Superior temporal gyrus (tissue), 1 donor: ENCODE data around the gene TBL3.
"Not testable (repeated sequence)": the region's sequence is repeated elsewhere in the genome, so short reads cannot be mapped to it uniquely, and the experiment has no call there.

Experiments used
- DNase-seq: peaks from one replicate; pipeline ENCODE4 v3.0.0-alpha.2; 2016; ENCODE audit errors: extremely low spot score

The TBL3 gene

DNA sequence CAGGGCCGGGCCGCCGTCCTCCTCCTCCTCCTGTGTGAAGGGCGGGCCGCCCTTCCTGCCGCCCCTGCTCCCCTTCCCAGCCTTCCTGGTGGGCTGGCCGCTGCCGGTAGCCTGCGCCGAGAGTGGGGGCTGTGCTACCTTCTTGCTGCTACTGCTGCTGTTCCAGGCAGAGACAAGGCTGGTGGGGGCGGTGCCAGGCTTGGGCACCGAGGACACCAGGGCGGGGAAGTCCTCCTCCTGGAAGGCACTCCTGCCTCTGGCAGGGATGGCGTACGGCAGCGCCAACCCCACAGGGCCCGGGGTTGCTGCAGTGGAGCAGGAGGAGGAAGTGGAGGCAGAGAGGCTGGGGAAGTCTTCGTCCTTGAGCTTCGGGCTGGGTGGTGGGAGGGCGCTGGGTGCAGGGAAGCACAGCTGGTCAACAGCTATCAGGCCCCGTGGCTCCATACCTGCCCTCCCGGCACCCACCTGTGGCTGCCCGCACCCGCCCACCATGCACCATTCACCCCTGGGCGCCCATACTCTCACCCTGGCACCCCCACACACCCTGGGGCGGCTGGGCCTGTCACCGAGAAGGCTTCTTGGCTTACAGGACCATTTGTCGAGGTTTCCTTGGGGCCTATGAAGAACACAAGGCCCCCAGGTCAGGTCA, 28.1 kb downstream of the TBL3 start:
- no peak for DNase-seq

DNA sequence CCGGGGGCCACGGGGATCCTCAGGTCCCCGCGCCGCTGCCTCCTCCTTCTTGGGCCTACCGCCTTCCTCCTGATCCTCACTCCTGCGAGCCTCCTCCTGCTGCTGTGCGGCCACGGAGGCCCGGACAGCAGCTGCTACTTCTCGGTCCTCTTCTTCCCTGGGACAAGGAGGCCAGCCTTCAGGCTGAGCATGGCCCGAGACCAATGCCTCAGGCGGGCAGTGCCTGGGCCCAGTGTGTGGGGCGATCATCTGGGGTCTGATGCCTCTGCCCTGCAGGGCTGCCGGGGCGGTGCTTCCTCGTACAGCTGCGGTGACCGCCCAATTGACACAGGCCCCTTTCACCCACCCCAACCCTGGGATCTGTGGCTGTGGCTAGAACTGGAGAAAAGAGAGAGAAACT, 29.2 kb downstream of the TBL3 start:
- no peak for DNase-seq

DNA sequence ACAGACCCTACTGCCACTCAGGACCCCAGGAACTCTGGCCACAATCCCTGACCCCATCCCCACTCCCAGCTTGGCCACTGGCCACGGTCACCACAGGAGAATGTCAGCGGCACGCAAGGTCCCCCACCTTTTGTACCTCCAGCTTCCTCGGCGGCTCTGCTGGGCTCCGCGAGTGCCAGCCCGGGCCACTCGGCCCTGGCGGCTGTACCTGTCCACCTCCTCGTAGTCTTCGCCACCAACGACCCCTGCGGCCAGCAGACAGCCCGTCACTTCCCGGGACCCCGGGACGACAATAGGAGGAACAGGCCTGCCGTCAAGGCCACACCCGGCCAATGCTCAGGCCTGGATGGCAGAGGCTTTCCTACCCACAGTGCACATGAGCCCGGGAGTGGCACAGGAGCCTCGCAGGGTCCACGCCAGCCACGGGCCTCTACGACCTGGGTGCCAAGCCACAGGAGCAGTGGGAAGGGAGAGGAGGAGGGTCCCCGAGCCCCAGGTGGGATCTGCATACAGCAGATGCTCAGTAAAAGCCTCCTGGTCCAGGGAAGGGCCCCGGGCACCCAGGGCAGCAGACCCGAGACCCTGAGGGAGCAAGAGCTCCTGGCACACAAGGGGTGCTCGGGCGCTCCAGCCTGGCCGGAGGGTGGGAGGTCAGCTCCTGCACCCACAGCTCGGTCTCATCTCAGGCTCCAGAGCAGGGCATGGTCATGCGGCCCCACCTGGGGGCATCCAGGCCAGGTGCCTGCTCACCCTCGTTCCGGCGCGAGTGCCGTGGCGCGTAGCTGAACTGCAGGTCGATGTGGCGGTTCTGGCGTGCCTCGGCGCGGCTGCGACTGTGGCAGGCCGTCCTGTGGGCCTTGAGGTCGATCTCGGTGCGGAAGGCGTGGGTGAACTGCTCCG, 29.9 kb downstream of the TBL3 start:
- DNase-seq: no peak

DNA sequence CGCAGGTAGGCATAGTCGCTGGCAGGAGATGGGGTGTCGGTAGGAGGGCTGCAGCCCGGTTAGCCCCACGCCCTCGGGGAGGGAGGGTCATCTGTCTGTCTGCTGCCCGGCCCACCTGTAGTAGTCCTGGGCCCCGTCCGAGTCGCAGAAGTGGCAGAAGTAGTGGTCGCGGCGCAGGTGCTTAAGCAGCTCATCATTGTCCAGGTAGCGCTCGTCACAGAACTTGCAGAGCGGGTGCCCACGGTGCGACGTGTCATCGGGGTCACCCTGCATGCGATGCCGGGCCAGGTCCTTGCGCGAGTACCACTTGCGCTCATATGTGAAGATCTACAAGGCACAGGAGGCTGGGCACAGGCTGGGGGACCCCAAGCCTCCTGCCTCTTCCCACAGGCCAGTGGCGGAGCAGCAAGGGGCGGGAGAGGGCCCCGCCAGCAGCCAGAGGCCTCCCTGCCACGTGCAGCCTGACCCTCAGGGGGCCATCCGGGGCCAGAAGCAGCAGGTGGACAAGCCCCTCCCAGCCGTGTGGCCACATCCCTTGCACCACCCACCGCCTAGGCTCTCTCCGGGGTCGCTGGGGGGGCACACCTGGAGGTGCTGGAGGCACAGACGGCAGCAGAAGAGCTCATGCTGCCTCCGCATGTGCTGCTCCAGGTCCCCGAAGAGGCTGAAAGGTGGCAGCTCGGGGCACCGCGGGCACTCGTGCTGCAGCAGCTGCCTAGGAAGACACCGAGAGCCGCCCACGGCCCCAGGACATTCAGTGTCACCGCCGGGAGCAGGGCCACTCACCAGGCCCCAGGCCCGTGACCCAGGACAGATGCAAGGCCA, 30.8 kb downstream of the TBL3 start:
- DNase-seq: no peak

DNA sequence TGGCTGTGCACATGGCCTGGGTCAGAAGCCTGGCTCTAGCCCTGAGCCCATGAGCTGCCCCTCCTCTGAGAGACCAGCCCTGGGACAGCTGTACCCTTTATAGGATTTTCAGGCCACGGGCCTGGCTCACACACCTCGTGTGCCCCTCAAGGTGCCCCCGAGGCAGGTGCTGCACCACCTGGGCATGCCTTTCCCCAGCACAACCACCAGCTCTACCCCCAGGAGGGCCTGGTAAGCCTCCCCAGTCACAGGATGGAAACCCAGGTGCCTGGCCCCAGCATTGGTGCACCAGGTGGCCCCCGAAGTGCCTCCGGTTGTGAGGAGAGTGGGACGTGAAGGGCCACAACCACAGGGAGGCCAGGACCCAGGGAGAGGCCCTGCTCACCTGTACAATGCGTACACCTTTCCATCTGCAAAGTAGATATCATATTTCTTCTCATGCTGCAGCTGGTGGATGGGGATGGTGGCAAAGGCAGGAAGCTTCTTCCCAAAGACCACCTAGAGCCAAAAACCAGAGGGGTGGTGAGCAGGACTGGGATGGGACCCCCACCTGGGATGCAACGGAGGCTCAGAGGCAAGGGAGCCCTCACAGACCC, 31.5 kb downstream of the TBL3 start:
- DNase-seq: no peak

DNA sequence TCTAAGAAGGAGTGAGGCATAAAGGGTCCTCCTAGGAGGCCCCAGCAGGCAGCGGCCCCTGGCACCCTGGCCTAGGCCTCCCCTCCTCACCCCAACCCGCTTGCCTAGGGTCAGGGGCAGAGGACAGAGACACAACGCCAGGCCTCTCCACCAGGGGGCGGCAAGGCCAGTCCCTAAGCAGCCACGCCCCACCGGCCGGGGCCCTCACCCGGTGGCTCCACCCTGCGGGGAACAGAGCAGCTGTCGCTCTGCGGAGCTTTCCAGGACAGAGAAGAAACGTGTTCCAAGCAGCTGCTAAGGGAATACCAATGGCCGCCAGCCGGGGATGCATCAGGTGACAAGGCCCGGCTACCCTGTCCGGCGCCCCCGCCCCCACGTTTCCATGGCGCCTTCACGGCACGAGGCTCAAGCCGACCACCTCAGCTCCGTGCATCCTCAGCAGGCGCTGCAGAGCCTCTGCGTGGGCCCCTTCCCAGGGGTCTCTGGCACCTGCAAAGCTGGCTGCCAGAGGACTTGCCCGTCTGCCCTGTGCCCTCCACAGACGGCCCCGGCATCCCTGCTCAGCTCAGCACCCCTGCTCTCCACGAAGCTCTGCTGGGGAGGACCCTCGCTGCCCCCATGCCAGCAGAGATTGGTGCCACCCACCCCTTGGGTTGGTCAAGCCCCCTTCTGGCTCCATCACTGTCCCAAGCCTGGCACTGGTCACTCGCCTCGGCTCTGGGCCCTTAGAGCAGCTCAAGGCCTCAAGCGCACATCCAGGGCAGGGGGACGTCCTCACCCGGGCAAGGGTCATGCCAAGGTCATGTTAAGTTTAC, 32.2 kb downstream of the TBL3 start:
- DNase-seq: peak; percentile 78

DNA sequence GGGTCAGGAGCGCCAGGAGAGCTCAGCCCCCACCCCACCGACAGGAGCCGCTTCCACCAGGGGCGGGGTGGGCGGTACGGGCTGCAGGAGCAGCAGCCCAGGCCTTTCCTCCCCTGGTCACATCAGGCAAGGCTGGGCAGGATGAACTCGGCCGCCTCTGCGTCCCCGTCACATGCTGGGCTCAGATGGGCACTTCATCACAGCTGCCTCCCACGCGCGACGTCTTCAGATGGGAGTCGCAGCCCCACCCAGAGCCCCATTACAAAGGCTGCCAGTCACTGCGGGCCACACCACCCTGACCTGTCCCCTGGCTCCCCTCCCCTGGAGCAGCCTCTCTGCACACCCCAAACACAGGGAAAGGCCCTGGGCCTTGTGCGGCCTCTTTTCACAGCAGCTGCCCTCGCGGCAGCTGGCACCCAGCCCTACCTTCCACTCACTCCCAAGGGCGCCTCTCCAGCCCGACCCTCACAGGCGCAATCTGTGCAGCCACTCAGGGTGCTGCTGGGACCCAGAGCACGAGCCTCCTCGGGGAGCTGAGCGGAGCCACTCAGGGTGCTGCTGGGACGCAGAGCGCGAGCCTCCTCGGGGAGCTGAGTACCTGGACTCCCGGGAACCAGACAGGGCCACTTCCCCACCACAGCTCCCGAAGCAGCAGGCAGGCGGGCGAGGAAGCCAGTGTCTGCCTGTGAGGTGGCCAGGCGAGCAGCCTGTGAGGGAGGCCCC, 33.1 kb downstream of the TBL3 start:
- no peak for DNase-seq

DNA sequence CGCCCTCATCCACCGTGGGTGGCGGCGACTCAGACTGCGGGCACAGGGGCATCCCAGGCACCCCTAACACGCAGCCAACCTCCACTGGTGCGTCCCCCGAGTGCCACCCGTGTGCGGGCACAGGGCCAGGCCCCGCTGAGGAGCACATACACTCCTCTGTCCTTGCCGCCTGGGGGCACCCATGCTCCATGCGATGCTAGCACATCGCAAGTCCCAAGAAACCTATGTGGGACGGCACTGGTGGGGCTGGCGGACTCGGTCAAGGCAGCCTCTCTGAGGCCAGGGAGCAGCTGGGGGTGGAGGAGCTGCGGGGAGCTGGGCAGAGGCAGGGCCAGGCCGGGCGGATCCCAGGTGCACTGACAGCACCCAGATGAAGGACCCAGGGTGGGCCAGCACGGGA, 33.8 kb downstream of the TBL3 start:
- DNase-seq: no peak

DNA sequence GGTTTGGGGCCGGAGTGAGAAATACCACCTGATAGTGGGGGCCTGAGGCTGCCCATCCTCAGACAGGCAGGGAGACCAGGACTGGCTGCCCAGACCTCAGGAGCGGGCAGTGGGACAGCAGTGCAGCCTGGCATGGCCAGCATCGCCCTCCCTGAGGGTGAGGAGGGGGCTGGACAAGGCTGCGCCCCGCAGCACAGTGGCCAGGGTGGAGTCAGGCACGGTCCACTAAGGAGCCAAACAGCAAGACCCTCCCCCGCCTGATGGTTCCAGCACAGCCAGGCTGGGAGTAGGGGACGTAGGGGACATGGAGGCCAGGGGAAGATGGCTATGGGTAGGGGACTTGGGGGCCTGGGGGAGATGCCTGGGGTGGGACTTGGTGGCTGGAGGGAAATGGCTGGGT, 34.5 kb downstream of the TBL3 start:
- no peak for DNase-seq

DNA sequence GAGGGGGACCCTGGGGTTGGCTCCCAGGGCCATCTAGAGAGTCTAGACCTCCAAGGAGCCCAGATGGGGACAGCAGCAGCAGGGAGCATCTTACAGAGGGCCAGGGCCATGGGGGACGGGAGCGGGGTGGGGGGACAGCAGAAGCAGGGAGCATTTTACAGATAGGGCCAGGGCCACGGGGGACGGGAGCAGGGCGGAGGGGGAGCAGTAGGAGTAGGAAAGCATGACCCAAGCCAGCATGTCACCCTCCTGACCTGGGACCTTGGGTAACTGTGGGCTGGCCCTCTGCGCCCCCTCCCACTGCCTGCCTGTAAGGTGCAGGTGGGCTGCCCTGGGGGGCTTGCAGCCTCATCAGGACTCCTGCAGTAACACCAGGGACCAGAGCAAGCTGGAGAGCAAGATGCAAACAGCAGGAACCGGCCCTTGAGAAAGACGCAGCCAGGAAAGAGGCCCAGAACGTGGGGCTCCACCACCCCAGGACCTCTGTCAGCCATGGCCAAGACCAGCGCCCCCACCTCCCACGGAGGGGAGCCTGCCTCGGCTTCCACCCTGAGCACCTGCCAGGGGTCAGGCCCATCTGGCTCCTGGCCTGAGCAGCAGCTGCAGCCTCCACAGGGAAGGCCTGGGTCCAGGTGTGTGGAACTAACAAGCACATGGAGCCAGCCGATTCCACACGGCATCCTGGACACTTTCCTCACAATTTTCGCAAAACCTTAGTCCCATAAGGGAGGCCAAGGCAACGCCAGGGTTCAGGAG, 35.4 kb downstream of the TBL3 start:
- DNase-seq: no peak

DNA sequence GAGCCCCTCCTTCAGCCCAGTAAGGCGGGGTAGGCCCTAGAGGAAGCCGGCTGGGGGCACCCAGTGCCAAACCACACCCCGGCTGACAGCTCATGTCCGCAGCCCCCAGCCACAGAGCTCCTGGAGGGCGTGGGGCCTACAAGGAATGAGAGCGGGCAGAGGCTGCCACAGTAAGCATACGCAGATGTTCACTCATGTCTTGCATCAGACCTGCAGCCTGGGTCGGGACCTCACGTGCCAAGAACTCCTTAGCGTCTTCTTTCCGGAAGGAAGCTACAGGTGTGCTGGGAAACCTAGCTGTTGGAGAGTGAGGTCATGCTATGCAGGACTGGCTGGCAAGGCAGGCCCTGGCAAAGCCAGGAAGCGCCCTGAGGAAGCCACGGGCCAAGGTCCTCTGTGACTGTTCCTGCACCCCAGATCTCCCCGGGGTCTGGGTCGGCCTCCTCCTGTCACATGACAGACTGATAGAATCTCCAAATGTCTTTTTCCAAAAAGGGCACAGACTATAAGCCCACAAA, 36.2 kb downstream of the TBL3 start:
- DNase-seq: no peak

DNA sequence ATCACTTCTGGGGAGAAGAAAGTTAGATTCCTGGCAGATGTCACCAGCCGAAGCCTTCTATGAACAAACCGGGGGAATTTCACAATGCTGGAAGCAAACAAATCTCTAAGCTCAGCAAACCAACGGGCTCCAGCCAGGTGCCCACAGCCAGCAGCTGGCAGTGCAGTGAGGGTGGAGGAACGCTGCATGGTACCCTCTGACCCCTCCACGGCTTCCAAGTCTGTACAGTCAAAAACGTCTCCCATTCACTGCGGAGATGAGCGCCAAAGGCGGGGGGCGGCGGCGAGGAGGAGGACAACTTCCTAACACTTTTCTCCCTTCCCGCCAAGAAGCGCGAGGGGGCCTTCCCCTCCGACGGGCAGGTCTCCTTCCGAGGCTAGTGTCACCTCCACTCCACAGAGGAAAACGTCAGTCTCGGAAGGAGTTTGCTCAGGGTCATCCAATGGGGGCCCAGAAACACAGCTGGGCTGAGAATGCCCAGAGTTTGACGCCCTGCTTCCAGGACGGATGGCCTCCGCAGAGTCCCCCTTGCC, 36.8 kb downstream of the TBL3 start:
- DNase-seq: no peak

DNA sequence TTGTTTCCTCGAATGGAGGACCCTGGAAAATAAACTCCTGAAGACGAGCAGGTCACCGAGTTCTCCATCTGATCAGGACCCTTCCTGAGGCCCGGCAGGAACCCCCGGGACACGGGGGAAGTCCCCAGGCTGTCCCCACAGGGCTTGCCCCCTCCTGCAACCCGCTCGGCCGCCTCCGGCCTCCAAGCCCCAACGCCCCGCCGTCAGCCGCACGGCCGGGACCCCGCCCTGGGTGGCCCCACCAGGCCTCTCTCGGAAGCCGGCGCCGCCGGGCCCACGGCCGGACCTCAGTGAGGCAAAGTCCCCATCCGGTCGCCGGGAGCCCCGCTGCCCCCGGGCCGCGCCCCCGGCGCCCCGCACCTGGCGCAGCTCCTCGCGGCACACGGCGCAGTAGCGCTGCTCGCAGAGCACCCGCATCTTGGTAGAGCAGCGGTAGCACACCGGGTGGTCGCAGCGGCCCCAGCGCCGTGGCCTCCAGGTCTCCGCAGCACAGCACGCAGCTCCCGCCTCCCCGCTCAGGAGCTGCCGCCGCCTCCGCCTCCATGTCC, 37.4 kb downstream of the TBL3 start:
- DNase-seq: no peak

DNA sequence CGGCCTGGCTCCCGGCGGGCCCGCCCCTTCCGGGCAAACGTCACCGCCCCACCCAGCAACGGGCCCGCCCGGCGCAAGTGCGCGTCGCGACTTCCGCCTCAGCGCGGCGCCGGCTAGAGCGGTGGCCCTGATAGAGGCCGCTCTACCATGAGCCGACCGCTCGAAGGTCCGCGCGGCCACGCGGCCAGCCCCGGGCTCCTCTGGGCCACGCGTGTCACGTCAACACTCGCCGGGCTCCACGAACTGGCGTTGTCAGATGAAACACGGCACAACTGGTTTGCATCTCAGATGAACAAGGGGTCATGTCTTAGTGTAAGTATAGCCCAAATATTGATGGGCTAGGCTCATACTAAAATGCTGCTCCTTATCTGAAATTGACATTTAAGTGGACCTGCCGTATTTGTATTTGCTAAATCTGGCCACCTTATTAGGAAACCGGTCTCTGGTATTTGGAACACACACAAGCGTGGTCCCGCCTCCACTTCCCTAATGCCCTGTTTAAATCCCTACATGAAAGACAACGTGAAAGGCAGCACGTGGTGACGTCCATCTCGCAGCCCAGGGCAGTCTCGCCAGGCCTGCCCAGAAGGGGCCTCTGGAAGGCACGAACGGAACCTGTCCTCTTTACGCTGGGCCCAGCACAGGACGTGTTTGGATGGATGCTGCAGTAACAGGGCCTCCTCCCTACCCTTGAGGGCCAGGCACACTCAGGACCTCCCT, 38.1 kb downstream of the TBL3 start, which contains the start of gene ZNF598:
Gene ZNF598, minus strand, starts transcription at position 31 of the 720 bp plus-strand sequence.
- peak; percentile 89 for DNase-seq

DNA sequence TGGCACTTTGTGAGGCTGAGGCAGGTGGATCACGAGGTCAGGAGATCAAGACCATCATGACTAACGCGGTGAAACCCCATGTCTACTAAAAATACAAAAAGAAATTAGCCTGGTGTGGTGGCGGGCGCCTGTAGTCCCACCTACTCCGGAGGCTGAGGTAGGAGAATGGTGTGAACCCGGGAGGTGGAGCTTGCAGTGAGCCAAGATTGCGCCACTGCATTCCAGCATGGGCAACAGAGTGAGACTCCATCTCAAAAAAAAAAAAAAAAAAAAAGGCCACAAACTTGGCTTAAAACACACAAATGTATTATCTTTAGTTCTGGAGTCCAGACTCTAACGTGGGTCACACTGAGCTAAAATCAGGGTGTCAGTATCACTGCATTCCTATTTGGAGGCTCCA, 39.9 kb downstream of the TBL3 start:
- DNase-seq: not testable (repeated sequence)

DNA sequence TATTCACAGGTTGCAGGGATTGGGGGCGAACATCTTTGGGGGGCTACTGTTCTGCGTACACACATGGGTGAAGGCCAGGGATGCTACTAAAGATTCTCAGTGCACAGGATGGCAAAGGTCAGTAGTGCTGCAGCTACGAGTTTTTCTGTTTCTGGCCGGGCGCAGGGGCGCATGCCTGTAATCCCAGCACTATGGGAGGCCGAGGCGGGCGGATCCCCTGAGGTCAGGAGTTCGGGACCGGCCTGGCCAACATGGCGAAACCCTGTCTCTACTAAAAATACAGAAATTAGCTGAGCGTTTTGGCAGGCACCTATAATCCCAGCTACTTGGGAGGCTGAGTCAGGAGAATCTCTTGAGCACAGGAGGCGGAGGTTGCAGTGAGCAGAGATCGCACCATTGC, 41.7 kb downstream of the TBL3 start:
- DNase-seq: no peak

DNA sequence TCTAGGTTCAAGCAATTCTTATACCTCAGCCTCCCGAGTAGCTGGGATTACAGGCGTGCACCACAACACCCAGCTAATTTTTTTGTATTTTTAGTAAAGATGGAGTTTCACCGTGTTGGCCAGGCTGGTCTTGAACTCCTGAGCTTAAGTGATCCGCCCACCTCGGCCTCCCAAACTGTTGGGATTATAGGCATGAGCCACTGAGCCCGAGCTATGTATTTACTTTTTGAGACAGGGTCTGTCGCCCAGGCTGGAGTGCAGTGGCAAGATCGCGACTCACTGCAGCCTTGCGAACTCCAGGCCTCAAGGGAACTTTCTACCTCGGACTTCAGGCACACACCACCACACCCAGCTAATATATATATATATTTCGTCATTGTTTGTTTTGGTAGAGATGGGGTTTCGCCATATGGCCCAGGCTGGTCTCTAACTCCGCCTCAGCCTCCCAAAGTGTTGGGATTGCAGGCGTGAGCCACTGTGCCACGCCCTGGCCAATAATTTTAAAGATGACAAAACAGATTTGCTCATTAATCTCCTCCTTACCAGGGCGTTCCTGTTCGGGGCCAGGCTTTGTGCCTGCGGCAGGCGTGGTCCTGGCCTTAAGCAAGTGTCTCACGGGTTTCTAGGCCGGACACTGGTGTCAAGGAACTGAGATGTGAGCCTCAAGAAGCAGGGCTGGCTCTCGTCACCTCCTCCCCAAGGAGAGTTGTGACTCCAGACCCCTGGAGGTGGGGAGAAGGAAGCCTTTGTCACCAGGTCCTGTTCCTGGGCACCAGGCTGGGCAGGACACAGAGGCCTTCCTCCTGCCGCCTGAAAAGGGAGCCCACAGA, 43.5 kb downstream of the TBL3 start:
- no peak for DNase-seq

DNA sequence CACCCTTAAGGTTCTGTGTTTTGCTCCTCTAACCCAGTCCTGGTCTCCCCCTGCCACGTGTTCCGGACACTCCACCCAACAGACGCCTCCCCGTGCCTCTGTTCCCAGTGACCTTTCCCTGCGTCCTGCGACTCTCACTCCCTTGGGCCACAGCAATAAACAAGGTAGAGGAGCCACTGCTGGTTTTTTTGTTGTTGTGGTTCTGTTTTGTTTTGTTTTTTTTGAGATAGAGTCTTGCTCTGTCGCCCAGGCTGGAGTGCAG, 44.0 kb downstream of the TBL3 start:
- DNase-seq: no peak
